ENCODE measurements around the gene PHETA1. TPM values are rescaled to one million over a fixed set of nuclear protein-coding genes. Genes with fewer than 3 reads are reported as not detected.
"Not testable (repeated sequence)": the region's sequence is repeated elsewhere in the genome, so short reads cannot be mapped to it uniquely, and the experiment has no call there.

PHETA1 gene
- total RNA-seq, 1 experiment from 2014 or later = 3.4 TPM

DNA sequence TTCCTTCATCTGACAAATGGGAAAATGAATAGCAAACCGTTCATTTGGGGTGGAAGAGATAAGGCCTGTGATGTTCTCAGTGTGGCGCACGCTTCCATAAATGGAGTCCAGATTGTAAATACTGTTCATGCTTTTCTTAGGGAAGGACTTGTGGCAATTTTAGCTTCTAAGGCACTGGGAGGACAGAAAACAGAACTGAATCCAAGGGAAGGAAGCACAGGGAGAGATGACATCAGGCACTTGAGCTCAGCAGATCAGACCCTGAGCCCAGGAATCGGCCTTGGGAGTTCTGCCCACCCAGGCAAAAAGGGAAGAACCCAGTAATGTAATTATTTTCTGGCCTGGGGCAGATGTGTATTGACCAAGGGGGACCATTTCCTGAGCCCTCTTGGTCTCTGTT is 29.6 kb upstream of the PHETA1 start:
- peaks cover 10% of the 10 kb centered on the region for H3K4me1 Mint-ChIP-seq (ENCODE audit: insufficient read depth, unreplicated experiment)
- H3K4me3 Mint-ChIP-seq (ENCODE audit: unreplicated experiment) = no peak overlapping the region
- DNase-seq (ENCODE audit: unreplicated experiment) = no peak
- TF ChIP-seq, protein P1, sequence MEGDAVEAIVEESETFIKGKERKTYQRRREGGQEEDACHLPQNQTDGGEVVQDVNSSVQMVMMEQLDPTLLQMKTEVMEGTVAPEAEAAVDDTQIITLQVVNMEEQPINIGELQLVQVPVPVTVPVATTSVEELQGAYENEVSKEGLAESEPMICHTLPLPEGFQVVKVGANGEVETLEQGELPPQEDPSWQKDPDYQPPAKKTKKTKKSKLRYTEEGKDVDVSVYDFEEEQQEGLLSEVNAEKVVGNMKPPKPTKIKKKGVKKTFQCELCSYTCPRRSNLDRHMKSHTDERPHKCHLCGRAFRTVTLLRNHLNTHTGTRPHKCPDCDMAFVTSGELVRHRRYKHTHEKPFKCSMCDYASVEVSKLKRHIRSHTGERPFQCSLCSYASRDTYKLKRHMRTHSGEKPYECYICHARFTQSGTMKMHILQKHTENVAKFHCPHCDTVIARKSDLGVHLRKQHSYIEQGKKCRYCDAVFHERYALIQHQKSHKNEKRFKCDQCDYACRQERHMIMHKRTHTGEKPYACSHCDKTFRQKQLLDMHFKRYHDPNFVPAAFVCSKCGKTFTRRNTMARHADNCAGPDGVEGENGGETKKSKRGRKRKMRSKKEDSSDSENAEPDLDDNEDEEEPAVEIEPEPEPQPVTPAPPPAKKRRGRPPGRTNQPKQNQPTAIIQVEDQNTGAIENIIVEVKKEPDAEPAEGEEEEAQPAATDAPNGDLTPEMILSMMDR (IDR thresholded peaks at IDR 0.05; ENCODE audit: unreplicated experiment) = no peak
- no peaks in the 10 kb centered on the region for H3K27me3 Mint-ChIP-seq (ENCODE audit: insufficient read depth, unreplicated experiment)
- no TSS peak for BruUV-seq (replicated peaks)
- intact Hi-C loops (cut with micrococcal nuclease) = loop anchor here (5.0 kb wide), 1 partner anchor 274 kb away; no protein-coding TSS in a partner anchor
- peaks cover 6% of the 10 kb centered on the region for H3K36me3 Mint-ChIP-seq (ENCODE audit: insufficient read depth, unreplicated experiment)
- ChIA-PET POLR2A (no interaction called here), CTCF (interaction anchor here (0.6 to 5.6 kb wide), 8 partner anchors 21 to 1823 kb away, joined by 3 to 183 read pairs (median 4); partner anchors contain the start of genes PHETA1 and TPCN1)
- H3K9me3 Mint-ChIP-seq (ENCODE audit: unreplicated experiment) = no peaks in the 10 kb centered on the region
- no peak overlapping the region for H3K27ac Mint-ChIP-seq (ENCODE audit: low read depth, unreplicated experiment)

DNA sequence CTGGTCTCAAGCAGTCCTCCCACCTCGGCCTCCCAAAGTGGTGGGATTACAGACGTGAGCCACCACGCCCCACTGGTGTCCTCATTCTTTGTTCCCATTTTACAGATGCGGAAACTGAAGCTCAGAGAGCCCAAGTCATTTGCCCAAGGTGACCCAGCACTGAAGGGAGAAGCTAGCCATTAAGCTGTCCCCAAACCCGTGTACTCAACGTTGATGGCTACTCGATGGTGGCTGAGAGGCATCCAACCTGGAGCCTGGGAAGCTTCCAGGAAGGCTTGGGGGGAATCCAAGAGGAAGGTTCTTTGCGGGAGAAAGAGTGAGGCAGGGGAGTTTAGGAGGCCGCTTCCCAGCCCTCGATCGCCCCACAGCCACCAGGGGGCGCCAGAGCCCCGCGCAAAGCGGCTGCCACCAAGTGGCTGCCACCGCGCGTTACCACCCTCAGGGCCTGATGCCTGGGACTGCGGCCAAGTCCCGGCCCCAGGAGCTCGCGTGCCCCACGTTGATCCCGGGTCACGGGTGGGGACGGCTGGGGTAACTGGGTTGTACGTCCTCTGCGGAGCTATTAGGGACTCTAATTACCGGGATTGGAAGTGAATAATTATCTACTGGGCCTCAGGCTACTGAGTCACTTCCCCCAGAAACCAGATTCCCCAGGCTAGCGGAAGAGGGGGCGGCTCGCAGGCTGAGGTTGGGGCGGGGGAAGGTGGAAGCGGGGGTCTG is 28.0 kb upstream of the PHETA1 start:
- Mint-ChIP-seq H3K9me3 (ENCODE audit: unreplicated experiment) (no peaks in the 10 kb centered on the region), H3K36me3 (ENCODE audit: insufficient read depth, unreplicated experiment) (peaks cover 6% of the 10 kb centered on the region), H3K4me1 (ENCODE audit: insufficient read depth, unreplicated experiment) (peaks cover 10% of the 10 kb centered on the region), H3K4me3 (ENCODE audit: unreplicated experiment) (peak overlapping the region; percentile 65), H3K27me3 (ENCODE audit: insufficient read depth, unreplicated experiment) (no peaks in the 10 kb centered on the region), H3K27ac (ENCODE audit: low read depth, unreplicated experiment) (no peak overlapping the region)
- no TSS peak for BruUV-seq (replicated peaks)
- ChIA-PET CTCF (interaction anchor here (0.5 to 5.6 kb wide), 58 partner anchors 11 to 904 kb away, joined by 3 to 183 read pairs (median 4); no protein-coding TSS in a partner anchor), POLR2A (interaction anchor here (0.6 to 3.1 kb wide), 11 partner anchors 11 to 289 kb away, joined by 3 to 16 read pairs (median 5); partner anchors contain the start of genes ACAD10, BRAP and PHETA1)
- DNase-seq (ENCODE audit: unreplicated experiment) = peak; percentile 75
- TF ChIP-seq, protein P1 (IDR thresholded peaks at IDR 0.05; ENCODE audit: unreplicated experiment) = peak; percentile 98
- intact Hi-C loops (cut with micrococcal nuclease) = loop anchor here (1.0 to 5.0 kb wide), 3 partner anchors 54 to 275 kb away; no protein-coding TSS in a partner anchor

DNA sequence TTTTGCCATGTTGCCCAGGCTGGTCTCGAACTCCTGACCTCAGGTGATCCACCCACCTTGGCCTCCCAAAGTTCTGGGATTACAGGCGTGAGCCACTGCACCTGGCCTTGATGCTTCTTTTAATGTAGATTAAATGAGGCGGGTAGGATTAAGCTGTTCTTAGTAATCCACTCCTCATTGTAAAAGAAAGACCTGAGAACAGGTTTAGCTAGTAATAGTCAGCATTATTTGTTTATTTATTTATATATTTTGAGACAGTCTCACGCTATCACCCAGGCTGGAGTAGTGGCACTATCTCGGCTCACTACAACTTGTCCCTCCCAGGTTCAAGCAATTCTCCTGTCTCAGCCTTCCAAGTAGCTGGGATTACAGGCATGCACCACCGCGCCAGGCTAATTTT is 27.4 kb upstream of the PHETA1 start:
- ChIA-PET POLR2A (interaction anchor here (0.6 to 3.1 kb wide), 8 partner anchors 27 to 65 kb away, joined by 3 to 16 read pairs (median 5); partner anchors contain the start of gene PHETA1), CTCF (interaction anchor here (0.6 to 5.6 kb wide), 48 partner anchors 11 to 903 kb away, joined by 3 to 183 read pairs (median 5); no protein-coding TSS in a partner anchor)
- H3K27ac Mint-ChIP-seq (ENCODE audit: low read depth, unreplicated experiment); BruUV-seq (replicated peaks); H3K4me3 Mint-ChIP-seq (ENCODE audit: unreplicated experiment); DNase-seq (ENCODE audit: unreplicated experiment); H3K36me3 Mint-ChIP-seq (ENCODE audit: insufficient read depth, unreplicated experiment); H3K4me1 Mint-ChIP-seq (ENCODE audit: insufficient read depth, unreplicated experiment); H3K9me3 Mint-ChIP-seq (ENCODE audit: unreplicated experiment); H3K27me3 Mint-ChIP-seq (ENCODE audit: insufficient read depth, unreplicated experiment): not testable (repeated sequence)
- intact Hi-C loops (cut with micrococcal nuclease) = loop anchor here (2.0 to 5.0 kb wide), 2 partner anchors 133 to 276 kb away; no protein-coding TSS in a partner anchor

DNA sequence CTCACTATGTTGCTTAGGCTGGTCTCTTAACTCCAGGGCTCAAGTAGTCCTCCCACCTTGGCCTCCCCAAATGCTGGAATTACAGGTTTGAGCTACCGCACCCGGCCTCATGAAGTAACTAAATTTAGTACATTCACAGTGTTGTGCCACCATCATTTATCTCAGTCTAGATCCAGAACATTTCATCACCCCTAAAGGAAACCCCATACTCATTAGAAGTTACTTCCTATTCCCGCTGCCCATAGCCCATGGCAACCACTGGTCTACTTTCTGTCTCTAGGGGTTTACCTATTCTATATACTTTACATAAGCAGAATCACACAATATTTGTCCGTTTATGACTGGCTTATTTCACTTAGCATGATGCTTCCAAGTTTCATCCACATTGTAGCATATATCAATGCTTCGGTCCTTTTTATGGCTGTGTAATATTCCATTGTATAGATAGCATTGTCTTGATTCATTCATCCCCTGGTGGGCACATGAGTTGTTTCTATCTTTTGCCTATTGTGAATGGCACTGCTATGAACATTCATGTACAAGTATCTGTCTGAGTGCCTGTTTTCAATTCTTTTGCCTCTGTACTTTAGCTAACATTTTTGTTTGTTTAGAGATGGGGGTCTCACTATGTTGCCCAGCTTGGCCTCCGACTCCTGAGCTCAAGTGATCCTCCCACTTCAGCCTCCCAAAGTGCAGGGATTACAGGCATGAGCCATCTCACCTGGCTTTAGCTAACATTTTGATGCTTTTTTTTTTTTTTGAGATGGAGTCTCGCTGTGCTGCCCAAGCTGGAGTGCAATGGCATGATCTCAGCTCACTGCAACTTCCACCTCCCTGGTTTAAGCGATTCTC is 26.7 kb upstream of the PHETA1 start:
- Mint-ChIP-seq H3K27me3 (ENCODE audit: insufficient read depth, unreplicated experiment) (no peaks in the 10 kb centered on the region), H3K27ac (ENCODE audit: low read depth, unreplicated experiment) (no peak overlapping the region), H3K9me3 (ENCODE audit: unreplicated experiment) (no peaks in the 10 kb centered on the region), H3K4me1 (ENCODE audit: insufficient read depth, unreplicated experiment) (peaks cover 10% of the 10 kb centered on the region), H3K4me3 (ENCODE audit: unreplicated experiment) (no peak overlapping the region), H3K36me3 (ENCODE audit: insufficient read depth, unreplicated experiment) (peaks cover 6% of the 10 kb centered on the region)
- BruUV-seq (replicated peaks) = no TSS peak
- TF ChIP-seq, protein P1 (IDR thresholded peaks at IDR 0.05; ENCODE audit: unreplicated experiment) = no peak
- ChIA-PET POLR2A (interaction anchor here (1.8 to 3.1 kb wide), 2 partner anchors 27 to 48 kb away, joined by 5 to 16 read pairs; partner anchors contain the start of gene PHETA1), CTCF (interaction anchor here (0.6 to 5.6 kb wide), 27 partner anchors 10 to 881 kb away, joined by 3 to 183 read pairs (median 6); no protein-coding TSS in a partner anchor)
- intact Hi-C loops (cut with micrococcal nuclease) = loop anchor here (2.0 to 5.0 kb wide), 2 partner anchors 133 to 277 kb away; no protein-coding TSS in a partner anchor
- no peak for DNase-seq (ENCODE audit: unreplicated experiment)
